Measurements from ENCODE around the gene KRTAP12-4. TPM values are rescaled to one million over a fixed set of nuclear protein-coding genes. Genes with fewer than 3 reads are reported as not detected.
A peak's percentile ranks its signal among the peaks of the same experiment; 100 is the strongest.
"Not testable (repeated sequence)": the region's sequence is repeated elsewhere in the genome, so short reads cannot be mapped to it uniquely, and the experiment has no call there.

The KRTAP12-4 gene
- total RNA-seq, 4 donors from 2014 or later = not detected

GRCh38 chr21:44664691-44665090 lies 10.2 kb upstream of the KRTAP12-4 start:
- H3K4me3 ChIP-seq = no peak overlapping the region
- no peaks in the 10 kb centered on the region for H3K4me1 ChIP-seq
- no peaks in the 10 kb centered on the region for H3K9me3 ChIP-seq
- H3K27ac ChIP-seq = no peak overlapping the region
- H3K36me3 ChIP-seq = no peaks in the 10 kb centered on the region
- no peak for DNase-seq
- TF ChIP-seq CTCF (IDR thresholded peaks at IDR 0.05) = no peak
- H3K27me3 ChIP-seq = no peaks in the 10 kb centered on the region

- not testable (repeated sequence) for DNase-seq, H3K4me1 ChIP-seq
Observed at GRCh38 chr21:44661567-44661966, 7.1 kb upstream of the KRTAP12-4 start.

GRCh38 chr21:44658913-44659595 lies 4.6 kb upstream of the KRTAP12-4 start:
- no peak for TF ChIP-seq POLR2A (IDR thresholded peaks at IDR 0.05)
- TF ChIP-seq CTCF (IDR thresholded peaks at IDR 0.05) = no peak

More at GRCh38 chr21:44661567-44661966, 7.1 kb upstream of the KRTAP12-4 start:
- not testable (repeated sequence) for H3K27ac ChIP-seq, H3K9me3 ChIP-seq, H3K36me3 ChIP-seq, H3K4me3 ChIP-seq, H3K27me3 ChIP-seq

GRCh38 chr21:44658541-44658910 lies 4.1 kb upstream of the KRTAP12-4 start:
- peak overlapping the region; percentile 25 to 82 (median 63) for H3K27ac ChIP-seq
- no peak for TF ChIP-seq POLR2A (IDR thresholded peaks at IDR 0.05)
- no peak for TF ChIP-seq CTCF (IDR thresholded peaks at IDR 0.05)
- no peaks in the 10 kb centered on the region for H3K9me3 ChIP-seq
- no peaks in the 10 kb centered on the region for H3K4me1 ChIP-seq
- no peak for DNase-seq
- H3K4me3 ChIP-seq = no peak overlapping the region
- no peaks in the 10 kb centered on the region for H3K27me3 ChIP-seq
- no peaks in the 10 kb centered on the region for H3K36me3 ChIP-seq

More at GRCh38 chr21:44658913-44659595, 4.6 kb upstream of the KRTAP12-4 start:
- H3K27ac ChIP-seq = peak overlapping the region in 3 of 4 donors; percentile 25 to 82 (median 59)
- no peaks in the 10 kb centered on the region for H3K4me1 ChIP-seq
- no peak for DNase-seq
- H3K27me3 ChIP-seq = no peaks in the 10 kb centered on the region
- no peaks in the 10 kb centered on the region for H3K9me3 ChIP-seq
- no peak overlapping the region for H3K4me3 ChIP-seq
- H3K36me3 ChIP-seq = no peaks in the 10 kb centered on the region

GRCh38 chr21:44657635-44658540 lies 3.4 kb upstream of the KRTAP12-4 start, which contains the start of gene KRTAP12-3:
Gene KRTAP12-3 (plus strand): TSS chr21:44657932. CDS start chr21:44657980, 48 bp downstream.
- Histone ChIP-seq H3K4me3 (no peak within 1 kb of the TSS), H3K9me3 (no peaks in the 10 kb centered on the region), H3K36me3 (no peaks in the 10 kb centered on the region), H3K4me1 (no peaks in the 10 kb centered on the region), H3K27ac (peak within 1 kb of the TSS; percentile 33 to 82 (median 63)), H3K27me3 (no peaks in the 10 kb centered on the region)
- DNase-seq = peak in 2 of 3 donors; percentile 26 to 61
- TF ChIP-seq CTCF (IDR thresholded peaks at IDR 0.05) (no peak), POLR2A (IDR thresholded peaks at IDR 0.05) (no peak)

- Histone ChIP-seq H3K9me3 (no peaks in the 10 kb centered on the region), H3K36me3 (no peaks in the 10 kb centered on the region), H3K4me1 (no peaks in the 10 kb centered on the region), H3K27ac (peak overlapping the region; percentile 33 to 63 (median 58)), H3K27me3 (no peaks in the 10 kb centered on the region), H3K4me3 (no peak overlapping the region)
- DNase-seq = no peak
- no peak for TF ChIP-seq CTCF (IDR thresholded peaks at IDR 0.05)
- no peak for TF ChIP-seq POLR2A (IDR thresholded peaks at IDR 0.05)
Observed at GRCh38 chr21:44656868-44657267, 2.4 kb upstream of the KRTAP12-4 start.
